HG03558 (cell line): ENCODE measurements around the gene GLRB.
"Not testable (repeated sequence)": the region's sequence is repeated elsewhere in the genome, so short reads cannot be mapped to it uniquely, and the experiment has no call there.

Source experiments
- ATAC-seq: cut with Tn5 transposase; IDR thresholded peaks from one replicate; pipeline ENCODE4 v1.9.1; 2021; ENCODE audit warnings: moderate number of reproducible peaks; ENCODE audit not compliant: unreplicated experiment; ENCODE audit errors: extremely low read depth

The GLRB gene

DNA sequence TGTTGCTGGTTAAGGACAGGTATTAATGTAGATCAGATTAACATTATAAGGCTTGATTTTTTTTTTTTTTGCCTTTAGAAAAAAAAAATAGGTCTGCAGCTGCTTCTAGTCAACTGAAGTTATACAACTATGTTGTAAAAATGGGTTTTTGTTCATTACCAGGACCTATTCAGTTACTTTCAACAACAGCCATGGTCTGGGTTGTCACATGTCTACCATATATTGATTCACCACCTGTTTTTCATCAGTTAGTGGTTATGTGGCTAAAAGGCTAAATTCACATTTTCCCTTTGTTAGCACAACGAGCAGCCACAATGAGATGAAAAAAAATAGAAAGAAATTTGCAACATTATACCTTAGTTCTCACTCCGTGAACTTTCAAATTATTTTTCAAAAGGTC, 45.5 kb downstream of the GLRB start:
- no peak for ATAC-seq

DNA sequence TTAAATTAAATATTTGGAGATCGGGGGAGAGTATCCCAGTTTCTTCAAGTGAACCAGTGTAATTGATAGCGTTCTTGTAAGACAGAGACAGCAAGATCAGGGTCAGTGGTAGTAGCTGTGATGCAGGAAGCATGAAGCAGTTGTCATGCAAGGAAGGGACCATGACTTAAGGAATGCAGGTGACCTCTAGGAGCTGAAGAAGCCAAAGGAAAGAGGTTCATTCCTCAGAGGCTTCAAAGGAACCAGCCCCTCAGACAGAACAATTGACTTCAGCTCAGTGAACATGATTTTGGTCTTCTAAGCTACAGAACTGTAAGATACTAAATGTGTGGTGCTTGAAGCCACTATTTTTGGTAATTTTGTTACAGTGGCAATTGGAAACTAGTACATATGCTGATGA, 51.6 kb downstream of the GLRB start:
- no peak for ATAC-seq

DNA sequence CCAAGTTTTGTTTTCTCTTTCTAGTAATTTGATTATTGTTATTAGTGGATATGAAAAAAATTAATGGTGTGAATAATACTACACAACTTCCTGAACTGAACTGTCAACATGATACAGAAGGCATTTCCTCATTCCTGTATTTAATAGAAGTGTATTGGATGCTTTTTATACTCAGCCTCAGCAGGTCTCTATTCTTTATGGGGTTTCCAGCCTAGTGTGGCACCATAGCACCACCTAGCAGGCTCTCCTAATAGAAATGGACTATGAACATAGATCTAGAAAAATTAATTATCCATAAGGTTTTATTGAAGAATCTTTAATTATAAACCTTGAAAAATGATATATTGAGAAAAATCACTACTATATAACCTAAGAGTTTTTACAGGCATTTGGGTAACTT, 52.4 kb downstream of the GLRB start:
- no peak for ATAC-seq

DNA sequence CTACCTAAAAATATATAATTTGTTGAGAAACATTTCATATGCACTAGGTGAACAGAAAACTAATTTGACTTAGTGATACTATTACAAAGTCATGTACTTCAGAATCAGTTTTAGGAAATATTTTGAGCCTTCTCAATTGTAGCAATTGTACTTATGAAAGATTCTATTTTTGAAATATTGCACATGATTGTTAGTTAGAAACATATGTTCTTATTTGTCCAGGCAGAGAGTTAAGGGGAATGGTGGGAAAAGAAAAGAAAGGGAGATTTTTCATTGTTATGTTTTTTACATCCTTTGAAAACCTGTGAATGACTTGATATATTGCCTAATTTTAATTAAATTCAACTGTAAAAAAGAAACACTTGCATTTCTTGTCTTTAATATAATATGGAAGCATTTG, 66.0 kb downstream of the GLRB start:
- no peak for ATAC-seq

GRCh38 chr4:157143369-157143768, 67.4 kb downstream of the GLRB start:
- no peak for ATAC-seq

GRCh38 chr4:157151711-157152110, 75.8 kb downstream of the GLRB start:
- ATAC-seq = no peak

- no peak for ATAC-seq
Observed at GRCh38 chr4:157165935-157166610, 90.1 kb downstream of the GLRB start.

- ATAC-seq = no peak
Observed at GRCh38 chr4:157170321-157170720, 94.4 kb downstream of the GLRB start.

DNA sequence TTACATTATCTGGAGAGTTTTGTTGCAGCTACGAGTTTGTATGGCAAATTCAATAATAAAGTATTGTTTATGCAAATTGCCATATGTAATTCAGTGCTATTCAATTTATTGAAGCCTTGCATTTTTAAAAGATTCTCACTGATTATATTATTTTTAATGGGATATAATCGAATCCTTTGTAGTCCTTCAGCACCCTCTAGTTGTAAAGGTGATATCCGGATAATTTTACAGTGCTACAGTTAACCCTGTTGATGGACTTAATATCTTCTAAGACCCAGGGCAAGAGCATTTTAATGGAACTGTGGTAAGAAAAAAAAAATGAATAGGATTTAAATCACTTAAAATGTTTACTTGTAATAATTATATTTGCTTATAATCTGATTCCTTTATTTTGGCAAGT, 96.1 kb downstream of the GLRB start:
- no peak for ATAC-seq

DNA sequence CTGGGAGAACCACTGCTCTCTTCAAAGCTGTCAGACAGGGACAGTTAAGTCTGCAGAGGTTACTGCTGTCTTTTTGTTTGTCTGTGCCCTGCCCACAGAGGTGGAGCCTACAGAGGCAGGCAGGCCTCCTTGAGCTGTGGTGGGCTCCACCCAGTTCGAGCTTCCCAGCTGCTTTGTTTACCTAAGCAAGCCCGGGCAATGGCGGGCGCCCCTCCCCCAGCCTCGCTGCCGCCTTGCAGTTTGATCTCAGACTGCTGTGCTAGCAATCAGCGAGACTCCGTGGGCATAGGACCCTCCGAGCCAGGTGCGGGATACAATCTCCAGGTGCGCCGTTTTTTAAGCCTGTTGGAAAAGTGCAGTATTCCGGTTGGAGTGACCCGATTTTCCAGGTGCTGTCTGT, 104.3 kb downstream of the GLRB start:
- not testable (repeated sequence) for ATAC-seq

DNA sequence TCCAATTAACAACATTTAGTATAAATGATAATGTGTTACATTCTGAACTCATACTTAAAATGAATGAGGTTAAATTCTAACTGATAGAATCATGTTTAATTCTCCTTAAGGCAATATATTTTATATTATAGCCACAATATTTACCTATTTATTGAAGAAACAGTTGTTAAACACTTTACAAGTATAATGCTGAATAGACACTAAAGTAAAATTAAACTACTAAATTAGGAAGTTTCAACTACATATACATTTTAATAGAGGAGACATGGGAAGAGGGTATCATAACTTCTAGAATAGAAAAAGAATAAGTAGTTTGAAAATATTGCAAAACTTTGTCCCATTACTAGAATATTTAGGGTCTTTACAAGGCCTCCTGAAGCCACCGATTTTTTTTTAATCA, 108.3 kb downstream of the GLRB start:
- no peak for ATAC-seq

GRCh38 chr4:157185363-157185762, 109.4 kb downstream of the GLRB start:
- no peak for ATAC-seq

DNA sequence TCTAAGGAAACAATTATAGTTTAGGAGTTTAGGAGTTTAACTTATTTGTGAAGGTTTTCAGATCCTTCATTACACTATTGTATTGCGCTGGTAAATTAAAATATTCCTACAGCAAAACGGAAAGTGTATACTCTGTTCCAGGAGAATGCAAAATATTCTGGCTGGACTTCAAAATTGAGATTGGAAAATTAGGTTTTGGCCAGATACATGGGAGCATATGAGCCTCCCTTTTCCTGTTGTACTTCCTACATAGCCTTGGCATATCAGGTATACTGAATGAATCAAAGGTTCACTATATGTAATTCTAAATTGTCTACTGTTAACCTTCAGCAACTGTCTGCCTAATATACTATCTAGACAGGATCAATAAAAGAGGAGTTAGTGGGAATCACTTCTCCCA, 119.4 kb downstream of the GLRB start:
- no peak for ATAC-seq

DNA sequence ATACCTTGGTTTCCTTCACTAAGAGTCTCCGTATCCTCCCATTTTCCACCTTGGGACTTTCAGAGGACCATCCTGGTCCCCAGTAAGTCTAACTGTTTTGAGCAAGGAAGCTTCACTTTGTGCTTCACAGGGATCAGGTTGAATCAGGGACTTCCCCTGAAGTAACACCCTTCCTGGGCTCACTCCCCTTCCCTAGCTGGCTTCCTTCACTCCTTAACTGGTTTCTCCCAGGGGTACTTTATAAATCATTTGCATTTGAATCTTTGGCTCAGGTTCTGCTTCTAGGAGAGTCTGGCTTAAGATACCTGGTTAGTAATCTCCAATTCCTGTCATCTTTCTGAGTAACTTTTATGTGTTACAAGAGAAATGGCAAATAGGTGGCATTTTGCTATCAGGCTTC, 120.1 kb downstream of the GLRB start:
- no peak for ATAC-seq

GRCh38 chr4:157204634-157205244, 128.8 kb downstream of the GLRB start:
- no peak for ATAC-seq

- no peak for ATAC-seq
Observed at GRCh38 chr4:157217708-157218107, 141.8 kb downstream of the GLRB start.

- ATAC-seq = no peak
Observed at GRCh38 chr4:157219711-157220370, 143.9 kb downstream of the GLRB start.

GRCh38 chr4:157220371-157220881, 144.5 kb downstream of the GLRB start, which contains the start of gene GRIA2:
Gene GRIA2, plus strand, starts transcription at chr4:157220728. Its CDS starts 315 bp downstream, at chr4:157221043.
- ATAC-seq = no peak

GRCh38 chr4:157221426-157221894, 145.5 kb downstream of the GLRB start:
- no peak for ATAC-seq
